Neural progenitor cell (in vitro differentiated cells): ENCODE results near the gene RAPGEF4. TPM values are rescaled to one million over a fixed set of nuclear protein-coding genes. Genes with fewer than 3 reads are reported as not detected.

Experiments used
- DNase-seq: peaks from one replicate; pipeline ENCODE4 v3.0.0-alpha.2; 2016; ENCODE audit warnings: low spot score
- H2AFZ ChIP-seq: fragments of 200-600 bp; sonication (generic); replicated peaks from 2 replicates; pipeline ENCODE4 v1.6.1; 2016; ENCODE audit warnings: antibody characterized with exemption
- H3F3A ChIP-seq: fragments of 200-600 bp; sonication (generic); 2 replicates; pipeline ENCODE4 v1.6.1; 2016; ENCODE audit warnings: antibody characterized with exemption, low read depth
- H3K27ac ChIP-seq: fragments of 200-600 bp; sonication (generic); 2 replicates; pipeline ENCODE4 v1.5.1; 2016; ENCODE audit warnings: mild to moderate bottlenecking
- H3K27me3 ChIP-seq: fragments of 200-600 bp; sonication (generic); 2 replicates; pipeline ENCODE4 v1.6.1; 2016; ENCODE audit warnings: mild to moderate bottlenecking, moderate library complexity
- H3K36me3 ChIP-seq: fragments of 200-600 bp; sonication (generic); 2 replicates; pipeline ENCODE4 v1.5.1; 2016
- H3K4me1 ChIP-seq: fragments of 200-600 bp; sonication (generic); 2 replicates; pipeline ENCODE4 v1.6.1; 2016; ENCODE audit warnings: mixed run types
- H3K4me2 ChIP-seq: fragments of 200-600 bp; sonication (generic); 2 replicates; pipeline ENCODE4 v1.6.1; 2016
- H3K4me3 ChIP-seq: fragments of 200-600 bp; sonication (generic); 2 replicates; pipeline ENCODE4 v1.5.1; 2016
- H3K79me2 ChIP-seq: fragments of 200-600 bp; sonication (generic); 2 replicates; pipeline ENCODE4 v1.6.1; 2016; ENCODE audit warnings: low read depth
- H3K9ac ChIP-seq: fragments of 200-600 bp; sonication (generic); 2 replicates; pipeline ENCODE4 v1.6.1; 2016
- H3K9me3 ChIP-seq: fragments of 200-600 bp; sonication (generic); 2 replicates; pipeline ENCODE4 v1.5.1; 2016; ENCODE audit warnings: low read depth
- H4K20me1 ChIP-seq: fragments of 200-600 bp; sonication (generic); 2 replicates; pipeline ENCODE4 v1.6.1; 2016; ENCODE audit warnings: low read depth
- H3K27ac Mint-ChIP-seq: 3 replicates; pipeline ENCODE4 v1.8.0; 2021; ENCODE audit warnings: mixed read lengths
- H3K27me3 Mint-ChIP-seq: 2 replicates; pipeline ENCODE4 v1.8.0; 2022; ENCODE audit warnings: low read depth, mild to moderate bottlenecking, inconsistent platforms, moderate library complexity, mixed read lengths; ENCODE audit not compliant: insufficient read depth
- H3K36me3 Mint-ChIP-seq: 3 replicates; pipeline ENCODE4 v1.8.0; 2021; ENCODE audit warnings: mixed read lengths
- H3K4me1 Mint-ChIP-seq: 3 replicates; pipeline ENCODE4 v1.8.0; 2021; ENCODE audit warnings: mixed read lengths
- H3K4me3 Mint-ChIP-seq: 3 replicates; pipeline ENCODE4 v1.8.0; 2021; ENCODE audit warnings: mild to moderate bottlenecking, moderate library complexity, mixed read lengths
- H3K9me3 Mint-ChIP-seq: 3 replicates; pipeline ENCODE4 v1.8.0; 2020; ENCODE audit warnings: mixed read lengths
- EZH2 ChIP-seq: fragments of 200-600 bp; sonication (generic); IDR thresholded peaks from 2 replicates; pipeline ENCODE4 v1.6.1; 2017; ENCODE audit warnings: antibody characterized with exemption, mild to moderate bottlenecking, moderate library complexity
- EZH2phosphoT487 ChIP-seq: fragments of 200-600 bp; sonication (generic); IDR thresholded peaks from 2 replicates; pipeline ENCODE4 v1.6.1; 2017; ENCODE audit warnings: antibody characterized with exemption
- total RNA-seq: library from RNA; depleted of rRNA; stranded (reverse); fragments of >200 nt; gene quantifications from 2 replicates; pipeline ENCODE4 v1.2.3, GENCODE V29; 2015; ENCODE audit warnings: low replicate concordance
- TF ChIP-seq, protein P1 (sequence below): fragments of 200-600 bp; sonication (generic); IDR thresholded peaks from 2 replicates; pipeline ENCODE4 v1.5.1; 2017; ENCODE audit warnings: antibody characterized with exemption, mild to moderate bottlenecking

The RAPGEF4 gene
- total RNA-seq, 1 donor from 2014 or later, result 1.8 TPM

DNA sequence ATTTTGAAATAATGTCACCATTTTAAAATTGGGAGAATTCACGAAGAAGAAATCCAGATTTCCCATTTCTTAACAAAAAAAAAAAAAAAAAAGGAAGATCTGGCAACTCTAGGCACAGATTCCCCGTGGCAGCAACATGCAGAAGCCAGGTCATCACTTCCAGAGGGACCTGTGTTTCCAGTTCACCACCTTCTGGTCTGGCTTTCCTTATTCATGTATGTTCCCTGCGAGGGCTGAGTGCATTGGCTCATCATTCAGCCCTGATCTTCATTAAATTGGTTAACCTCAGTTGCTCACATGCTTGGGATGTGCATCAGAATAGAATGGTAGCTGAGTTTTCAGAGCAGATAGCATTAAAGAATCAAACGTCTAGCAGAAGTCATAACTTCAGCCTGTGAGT lies 315.0 kb downstream of the RAPGEF4 start:
- no peak overlapping the region for H2AFZ ChIP-seq
- no peak for DNase-seq
- no peaks in the 10 kb centered on the region for H3K79me2 ChIP-seq
- H3F3A ChIP-seq, result no peaks in the 10 kb centered on the region
- no peak overlapping the region for H3K27ac Mint-ChIP-seq
- peaks cover 10% of the 10 kb centered on the region for H3K4me1 ChIP-seq
- no peaks in the 10 kb centered on the region for H3K9me3 Mint-ChIP-seq
- H3K9me3 ChIP-seq, result no peaks in the 10 kb centered on the region
- H3K27me3 Mint-ChIP-seq, result no peaks in the 10 kb centered on the region
- H3K27me3 ChIP-seq, result no peaks in the 10 kb centered on the region
- no peaks in the 10 kb centered on the region for H3K36me3 Mint-ChIP-seq
- H4K20me1 ChIP-seq, result no peaks in the 10 kb centered on the region
- peaks cover 11% of the 10 kb centered on the region for H3K4me1 Mint-ChIP-seq
- TF ChIP-seq, protein P1, sequence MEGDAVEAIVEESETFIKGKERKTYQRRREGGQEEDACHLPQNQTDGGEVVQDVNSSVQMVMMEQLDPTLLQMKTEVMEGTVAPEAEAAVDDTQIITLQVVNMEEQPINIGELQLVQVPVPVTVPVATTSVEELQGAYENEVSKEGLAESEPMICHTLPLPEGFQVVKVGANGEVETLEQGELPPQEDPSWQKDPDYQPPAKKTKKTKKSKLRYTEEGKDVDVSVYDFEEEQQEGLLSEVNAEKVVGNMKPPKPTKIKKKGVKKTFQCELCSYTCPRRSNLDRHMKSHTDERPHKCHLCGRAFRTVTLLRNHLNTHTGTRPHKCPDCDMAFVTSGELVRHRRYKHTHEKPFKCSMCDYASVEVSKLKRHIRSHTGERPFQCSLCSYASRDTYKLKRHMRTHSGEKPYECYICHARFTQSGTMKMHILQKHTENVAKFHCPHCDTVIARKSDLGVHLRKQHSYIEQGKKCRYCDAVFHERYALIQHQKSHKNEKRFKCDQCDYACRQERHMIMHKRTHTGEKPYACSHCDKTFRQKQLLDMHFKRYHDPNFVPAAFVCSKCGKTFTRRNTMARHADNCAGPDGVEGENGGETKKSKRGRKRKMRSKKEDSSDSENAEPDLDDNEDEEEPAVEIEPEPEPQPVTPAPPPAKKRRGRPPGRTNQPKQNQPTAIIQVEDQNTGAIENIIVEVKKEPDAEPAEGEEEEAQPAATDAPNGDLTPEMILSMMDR, result no peak
- TF ChIP-seq EZH2 (no peak), EZH2phosphoT487 (no peak)
- no peak overlapping the region for H3K4me3 Mint-ChIP-seq
- H3K9ac ChIP-seq, result no peak overlapping the region
- no peak overlapping the region for H3K4me3 ChIP-seq
- H3K36me3 ChIP-seq, result no peaks in the 10 kb centered on the region
- no peak overlapping the region for H3K4me2 ChIP-seq
- H3K27ac ChIP-seq, result no peak overlapping the region

DNA sequence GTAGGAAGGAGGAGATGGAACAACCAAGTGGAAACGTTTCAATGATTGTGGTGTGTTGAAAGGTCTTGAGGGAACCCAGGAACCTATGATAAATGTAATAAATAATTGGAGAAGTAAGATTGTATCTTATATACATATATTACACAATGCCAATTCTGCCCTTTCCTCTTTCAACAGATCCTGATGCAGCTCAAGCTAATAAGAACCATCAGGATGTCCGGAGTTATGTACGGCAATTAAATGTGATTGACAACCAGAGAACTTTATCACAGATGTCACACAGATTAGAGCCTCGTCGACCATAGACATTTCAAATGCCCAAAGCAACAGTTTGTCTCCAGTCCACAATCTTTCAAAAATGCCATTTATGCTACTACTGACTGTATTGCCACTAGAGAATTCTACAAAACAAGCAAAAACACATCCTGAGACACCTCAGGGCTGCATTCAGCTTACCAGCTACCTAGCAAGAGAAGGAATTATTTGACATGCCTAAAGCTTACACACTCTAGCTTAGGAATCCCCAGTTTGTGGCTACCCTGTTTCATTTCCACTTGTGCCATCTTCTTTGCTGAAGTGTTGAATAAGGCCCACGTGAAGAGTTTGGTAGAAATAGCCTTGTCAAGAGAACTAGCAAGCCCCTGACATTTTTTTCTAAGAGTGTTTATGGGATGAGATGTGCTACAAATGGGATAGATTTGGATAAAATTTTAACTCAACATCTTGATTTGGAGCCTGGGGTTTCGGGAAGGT lies 316.0 kb downstream of the RAPGEF4 start:
- Mint-ChIP-seq H3K36me3 (no peaks in the 10 kb centered on the region), H3K27ac (no peak overlapping the region), H3K4me1 (peaks cover 5% of the 10 kb centered on the region), H3K27me3 (no peaks in the 10 kb centered on the region), H3K9me3 (no peaks in the 10 kb centered on the region), H3K4me3 (no peak overlapping the region)
- no peak overlapping the region for H3K27ac ChIP-seq
- H3K4me2 ChIP-seq, result no peak overlapping the region
- H3F3A ChIP-seq, result no peaks in the 10 kb centered on the region
- no peaks in the 10 kb centered on the region for H3K79me2 ChIP-seq
- TF ChIP-seq EZH2phosphoT487 (no peak), EZH2 (no peak)
- TF ChIP-seq, protein P1, result no peak
- no peaks in the 10 kb centered on the region for H3K36me3 ChIP-seq
- no peaks in the 10 kb centered on the region for H3K27me3 ChIP-seq
- no peaks in the 10 kb centered on the region for H3K9me3 ChIP-seq
- H2AFZ ChIP-seq, result no peak overlapping the region
- no peaks in the 10 kb centered on the region for H4K20me1 ChIP-seq
- H3K9ac ChIP-seq, result no peak overlapping the region
- H3K4me1 ChIP-seq, result peaks cover 5% of the 10 kb centered on the region
- DNase-seq, result no peak
- no peak overlapping the region for H3K4me3 ChIP-seq

DNA sequence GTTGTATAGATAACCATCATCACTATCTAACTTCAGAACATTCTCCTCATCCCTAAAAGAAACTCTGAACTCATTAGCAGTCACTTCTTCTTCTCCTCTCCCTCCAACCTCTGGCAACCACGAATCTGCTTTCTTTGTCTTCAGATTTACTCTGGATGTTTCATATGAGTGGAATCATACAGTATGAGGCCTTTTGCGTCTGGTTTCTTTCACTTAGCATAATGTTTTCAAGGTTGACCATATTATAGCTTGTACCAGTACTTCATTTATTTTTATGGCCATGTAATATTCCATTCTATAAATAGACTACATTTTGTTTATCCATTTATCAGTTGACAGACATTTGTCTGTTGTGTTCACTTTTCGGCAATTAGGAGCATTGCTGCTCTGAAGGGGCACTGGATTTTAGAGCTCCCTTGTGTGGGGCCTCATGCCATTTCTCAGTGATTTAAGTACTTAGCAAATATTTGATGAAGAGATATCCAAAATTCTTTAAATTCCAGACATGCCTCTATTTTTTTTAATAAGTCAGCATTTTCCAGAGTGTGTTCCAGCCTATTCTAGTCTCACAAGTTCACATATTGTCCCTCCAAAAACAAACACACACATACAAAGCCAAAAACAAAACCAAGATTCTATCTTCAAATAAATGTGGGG lies 317.5 kb downstream of the RAPGEF4 start:
- TF ChIP-seq EZH2, result no peak
- TF ChIP-seq, protein P1, result no peak
- TF ChIP-seq EZH2phosphoT487, result no peak
- Histone ChIP-seq H2AFZ (no peak overlapping the region), H3K4me2 (no peak overlapping the region), H3K36me3 (no peaks in the 10 kb centered on the region), H3F3A (no peaks in the 10 kb centered on the region), H3K27ac (no peak overlapping the region), H3K4me3 (no peak overlapping the region), H3K9me3 (no peaks in the 10 kb centered on the region), H3K4me1 (no peaks in the 10 kb centered on the region), H3K9ac (no peak overlapping the region), H3K27me3 (no peaks in the 10 kb centered on the region), H3K79me2 (no peaks in the 10 kb centered on the region), H4K20me1 (no peaks in the 10 kb centered on the region)
- Mint-ChIP-seq H3K27me3 (no peaks in the 10 kb centered on the region), H3K27ac (no peak overlapping the region), H3K4me3 (no peak overlapping the region), H3K9me3 (peaks cover under 1% of the 10 kb centered on the region), H3K36me3 (no peaks in the 10 kb centered on the region), H3K4me1 (no peaks in the 10 kb centered on the region)
- no peak for DNase-seq
